Mesodermal cell (in vitro differentiated cells): ENCODE data around the gene TMEM86B.

Source experiments
- H3K27ac ChIP-seq: 2 replicates; pipeline ENCODE4 v1.7.0; 2013; ENCODE audit warnings: mild to moderate bottlenecking, low read depth, low read length, moderate library complexity; ENCODE audit not compliant: severe bottlenecking
- H3K36me3 ChIP-seq: 2 replicates; pipeline ENCODE4 v1.7.1; 2013; ENCODE audit warnings: mild to moderate bottlenecking, low read length, moderate library complexity; ENCODE audit not compliant: control insufficient read depth, insufficient read depth
- H3K4me1 ChIP-seq: one replicate; pipeline ENCODE4 v1.7.1; 2013; ENCODE audit warnings: mild to moderate bottlenecking, low read length; ENCODE audit not compliant: insufficient read depth, control insufficient read depth, poor library complexity, severe bottlenecking
- H3K4me3 ChIP-seq: 2 replicates; pipeline ENCODE4 v1.7.0; 2013; ENCODE audit warnings: low read length, control low read depth, mild to moderate bottlenecking; ENCODE audit not compliant: insufficient read depth, poor library complexity, severe bottlenecking; ENCODE audit errors: extremely low read depth
- H3K9me3 ChIP-seq: 2 replicates; pipeline ENCODE4 v1.7.1; 2013; ENCODE audit warnings: mild to moderate bottlenecking, low read length, moderate library complexity; ENCODE audit not compliant: control insufficient read depth
- WGBS, 2 experiments: methylation state at CpG; one replicate each; pipeline ENCODE4 v1.1.5; 2013; ENCODE audit warnings: missing lambda C conversion rate in 2 of 2; ENCODE audit not compliant: insufficient coverage in 2 of 2; 5-methylcytosine and 5-hydroxymethylcytosine counted together

Gene TMEM86B

DNA sequence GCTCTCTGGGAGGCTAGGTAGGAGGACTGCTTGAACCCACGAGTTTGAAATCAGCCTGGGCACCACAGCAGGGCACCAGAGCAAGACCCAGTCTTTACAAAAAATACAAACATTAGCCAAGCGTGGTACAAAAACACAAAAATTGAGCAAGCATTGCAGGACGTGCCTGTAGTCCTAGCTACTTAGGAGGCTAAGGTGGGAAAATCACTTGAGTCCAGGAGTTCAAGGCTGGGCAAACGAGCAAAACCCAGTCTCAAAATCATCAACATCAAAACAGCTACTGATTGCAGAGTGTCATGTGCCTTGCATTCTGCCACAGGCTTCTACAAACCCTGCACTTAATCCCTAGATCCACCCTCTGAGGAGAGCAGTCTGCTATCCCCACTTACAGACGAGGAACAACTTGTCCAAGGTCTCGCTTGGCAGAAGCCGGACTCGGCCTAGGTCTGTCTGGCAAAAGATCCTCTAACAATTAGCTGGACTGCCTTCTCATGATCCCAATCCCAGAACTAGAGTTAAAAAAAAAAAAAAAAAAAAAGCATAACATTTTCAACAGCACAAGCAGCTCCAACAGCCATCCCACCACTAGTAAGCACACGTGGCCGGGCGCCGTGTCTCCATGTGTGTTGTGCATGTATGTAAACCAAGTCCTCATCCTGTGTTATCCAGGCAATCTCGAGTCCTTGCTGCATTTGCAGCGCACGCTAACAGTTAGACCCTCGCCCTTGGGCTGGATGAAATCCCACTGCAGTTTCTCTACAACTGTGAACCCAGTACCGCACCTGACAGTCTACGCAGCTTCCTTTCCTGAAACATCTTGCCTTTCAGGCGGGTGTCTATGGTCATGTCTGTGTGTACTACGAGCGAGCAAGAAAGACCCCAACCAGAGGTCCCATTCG is 28.2 kb upstream of the TMEM86B start:
- peak overlapping the region; percentile 82 for H3K4me3 ChIP-seq
- 87 to 88% methylated on average over 18 to 20 of the region's 22 CpGs for WGBS, 2 experiments
- H3K36me3 ChIP-seq: peaks cover 32% of the 10 kb centered on the region
- H3K27ac ChIP-seq: no peak overlapping the region
- H3K9me3 ChIP-seq: no peaks in the 10 kb centered on the region
- peaks cover 25% of the 10 kb centered on the region for H3K4me1 ChIP-seq

DNA sequence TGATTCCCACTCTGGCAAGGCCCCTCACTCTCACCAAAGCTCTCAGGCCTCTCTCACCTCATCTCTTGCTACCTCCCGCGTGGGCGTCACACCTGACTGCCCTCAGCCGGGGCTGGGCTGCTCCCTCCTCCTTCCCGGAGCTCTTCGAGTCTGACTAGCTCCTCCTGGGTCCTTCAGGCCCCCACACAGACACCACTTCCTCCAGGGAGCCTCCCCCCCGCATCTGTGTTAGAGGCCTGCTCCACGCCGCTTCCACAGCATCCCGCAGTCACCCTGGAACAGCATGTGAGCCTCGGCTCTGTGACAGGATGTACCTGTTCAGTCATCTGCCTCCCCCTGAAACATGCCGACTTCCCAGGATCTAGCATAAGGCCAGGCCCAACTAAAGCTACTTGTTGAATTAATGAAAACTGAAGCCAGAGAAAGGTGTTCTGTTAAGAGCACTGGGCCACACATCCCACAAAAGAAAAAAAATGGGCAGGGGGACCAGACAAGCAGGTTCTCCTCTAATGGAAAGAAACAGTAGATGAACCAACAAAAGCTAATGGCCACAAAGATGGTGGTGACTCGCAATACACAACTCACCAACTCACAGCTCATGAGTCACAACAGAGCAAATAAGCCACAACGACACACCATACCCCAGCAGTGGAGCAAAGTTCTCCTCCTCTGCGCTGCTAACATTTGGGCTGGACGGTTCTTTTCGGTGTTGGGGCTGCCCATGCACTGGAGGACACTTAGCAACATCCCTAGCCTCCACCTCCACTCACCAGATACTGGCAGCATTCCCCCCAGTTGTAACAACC is 27.3 kb upstream of the TMEM86B start:
- Histone ChIP-seq H3K27ac (no peak overlapping the region), H3K4me1 (peaks cover 27% of the 10 kb centered on the region), H3K4me3 (no peak overlapping the region), H3K36me3 (peaks cover 34% of the 10 kb centered on the region), H3K9me3 (no peaks in the 10 kb centered on the region)
- WGBS, 2 experiments: 84 to 92% methylated on average over 15 to 16 of the region's 17 CpGs

DNA sequence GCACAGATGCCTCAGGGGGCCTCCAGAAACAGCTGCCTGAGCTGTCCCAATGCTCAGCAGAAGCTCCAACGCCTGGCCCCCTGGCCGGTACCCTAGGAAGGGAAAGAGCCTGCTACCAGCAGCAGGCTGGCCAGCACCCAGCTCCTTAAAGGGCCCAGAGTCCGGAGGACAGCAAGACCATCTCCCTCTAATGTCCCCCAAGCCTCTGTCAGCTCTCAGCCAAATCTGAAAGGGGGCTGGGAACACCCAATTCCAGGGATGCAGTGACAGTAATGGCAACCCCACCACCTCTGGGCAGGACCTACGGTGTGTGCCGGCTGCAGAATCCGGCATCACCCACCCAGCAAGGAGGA is 26.0 kb upstream of the TMEM86B start:
- Histone ChIP-seq H3K9me3 (no peaks in the 10 kb centered on the region), H3K4me3 (no peak overlapping the region), H3K27ac (no peak overlapping the region), H3K36me3 (peaks cover 39% of the 10 kb centered on the region), H3K4me1 (peaks cover 25% of the 10 kb centered on the region)
- whole genome bisulfite sequencing, 2 experiments: 85 to 87% methylated on average over 3 to 6 of the region's 6 CpGs

DNA sequence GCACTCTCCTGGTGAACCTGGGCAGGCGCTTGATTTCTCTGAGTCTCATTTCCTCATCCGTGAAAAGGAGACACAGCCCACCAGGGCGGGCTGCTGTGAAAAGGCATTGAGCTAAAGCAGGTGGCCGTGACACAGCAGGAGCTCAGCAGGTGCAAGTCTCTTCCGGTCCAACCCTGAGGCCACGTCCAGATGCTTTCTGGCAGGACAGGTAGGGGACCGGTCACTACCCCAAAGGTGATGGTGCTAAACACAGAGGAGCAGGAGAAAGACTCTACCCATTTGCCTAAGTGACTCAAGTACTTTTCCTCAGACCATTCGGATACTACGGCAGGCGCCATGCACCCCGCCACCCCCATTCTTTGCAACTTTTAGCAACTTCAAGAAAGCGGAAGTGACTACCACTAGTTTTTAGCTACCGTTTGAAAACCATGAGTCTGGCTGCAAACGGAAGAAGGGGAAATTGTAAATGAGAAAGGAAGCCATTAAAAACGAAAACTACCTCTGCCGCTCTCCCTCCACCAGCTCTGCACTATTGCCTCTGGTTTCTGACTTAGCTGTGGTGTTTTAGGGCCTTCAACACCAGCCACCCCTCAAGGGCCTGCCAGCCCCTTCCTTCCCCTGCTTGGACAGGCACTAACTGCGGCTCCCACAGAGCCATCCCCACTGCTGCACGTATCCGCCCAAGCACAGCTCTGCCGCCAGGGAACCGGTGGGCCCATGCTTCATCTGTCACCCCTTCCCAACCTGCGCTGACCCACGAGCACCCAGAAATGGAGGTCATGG is 25.5 kb upstream of the TMEM86B start:
- Histone ChIP-seq H3K27ac (no peak overlapping the region), H3K36me3 (peaks cover 39% of the 10 kb centered on the region), H3K4me1 (peaks cover 28% of the 10 kb centered on the region), H3K4me3 (no peak overlapping the region), H3K9me3 (no peaks in the 10 kb centered on the region)
- WGBS, 2 experiments: 89 to 96% methylated on average over 18 to 22 of the region's 23 CpGs

DNA sequence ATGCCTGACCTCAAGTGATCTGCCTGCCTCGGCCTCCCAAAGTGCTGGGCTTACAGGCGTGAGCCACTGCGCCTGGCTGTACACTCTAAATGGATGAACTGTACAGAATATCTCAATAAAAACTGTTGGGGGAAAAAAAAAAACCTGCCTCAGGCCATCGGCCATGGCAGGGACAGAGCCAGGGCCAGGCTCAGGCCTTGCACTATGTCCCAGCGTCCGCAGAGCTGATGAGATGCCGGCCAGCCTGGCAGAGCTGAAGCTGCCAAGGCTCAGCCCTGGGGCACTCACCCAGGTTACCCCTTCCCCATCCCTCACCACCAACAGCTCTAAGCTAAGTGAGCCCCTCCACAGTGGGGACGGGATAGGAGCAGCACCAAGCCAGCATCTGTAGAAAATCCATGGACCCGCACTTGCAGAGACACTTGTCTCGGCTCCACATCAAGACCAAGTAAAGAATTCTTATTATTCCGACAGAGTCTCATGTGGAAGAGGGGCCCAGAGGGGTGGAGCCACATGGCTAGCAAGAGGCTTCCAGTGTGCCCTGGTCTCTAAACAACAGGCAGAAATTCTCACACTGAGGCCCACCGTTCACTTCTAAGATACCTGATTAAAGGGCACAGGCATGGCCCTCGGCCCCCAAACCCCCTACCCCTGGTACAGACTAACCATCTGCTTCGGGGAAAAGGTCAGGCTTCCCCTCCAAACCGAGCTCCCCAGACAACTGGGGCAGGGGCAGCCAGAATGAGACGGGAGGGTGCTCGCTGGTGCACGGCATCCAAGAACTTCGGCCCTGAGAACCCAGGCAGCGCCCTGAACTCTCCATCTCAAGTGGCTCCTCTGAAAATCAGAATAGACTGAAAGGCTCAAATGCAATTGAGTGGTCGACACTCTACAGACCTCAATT is 24.4 kb upstream of the TMEM86B start:
- WGBS, 2 experiments: 96 to 98% methylated on average over 18 to 19 of the region's 21 CpGs
- no peak overlapping the region for H3K27ac ChIP-seq
- H3K9me3 ChIP-seq: no peaks in the 10 kb centered on the region
- peaks cover 34% of the 10 kb centered on the region for H3K4me1 ChIP-seq
- no peak overlapping the region for H3K4me3 ChIP-seq
- H3K36me3 ChIP-seq: peaks cover 39% of the 10 kb centered on the region

DNA sequence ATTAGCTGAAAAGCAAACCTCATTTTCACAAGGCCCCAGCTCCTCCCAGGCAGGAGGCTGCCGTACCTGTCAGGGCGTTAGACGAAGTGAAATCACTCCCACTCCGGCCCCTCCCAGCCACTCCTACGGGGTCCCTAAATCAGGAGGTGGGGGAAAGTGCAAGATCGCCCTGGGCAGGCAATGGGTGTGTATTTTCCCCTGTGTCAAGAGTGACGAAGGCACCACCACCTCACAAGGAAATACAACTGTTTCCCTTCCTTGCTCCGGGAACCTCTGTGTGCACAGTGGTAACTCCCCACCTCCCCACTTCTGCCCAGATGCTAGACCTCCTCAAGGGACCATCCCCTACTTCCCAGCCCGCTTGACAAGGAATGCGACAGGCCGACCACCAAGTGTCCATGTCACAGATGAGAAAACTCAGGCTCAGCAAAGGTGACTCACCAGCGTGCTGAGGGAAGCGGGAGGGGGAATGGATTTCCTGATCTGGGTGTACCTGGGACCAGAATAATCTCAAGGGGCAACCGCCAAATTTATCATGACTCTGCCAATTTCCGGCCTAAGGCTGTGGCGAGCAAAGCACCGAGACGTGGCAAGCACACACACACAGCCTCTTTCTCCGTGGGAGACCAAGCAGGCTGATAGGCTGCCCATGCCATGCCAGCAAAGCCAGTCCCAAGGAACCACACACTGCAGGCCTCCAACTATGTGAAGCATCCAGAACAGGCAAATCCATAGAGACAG is 22.9 kb upstream of the TMEM86B start:
- no peaks in the 10 kb centered on the region for H3K9me3 ChIP-seq
- peak overlapping the region; percentile 8 for H3K27ac ChIP-seq
- peaks cover 48% of the 10 kb centered on the region for H3K36me3 ChIP-seq
- H3K4me3 ChIP-seq: no peak overlapping the region
- H3K4me1 ChIP-seq: peaks cover 26% of the 10 kb centered on the region
- 85 to 87% methylated on average over 12 of the region's 19 CpGs for WGBS, 2 experiments

DNA sequence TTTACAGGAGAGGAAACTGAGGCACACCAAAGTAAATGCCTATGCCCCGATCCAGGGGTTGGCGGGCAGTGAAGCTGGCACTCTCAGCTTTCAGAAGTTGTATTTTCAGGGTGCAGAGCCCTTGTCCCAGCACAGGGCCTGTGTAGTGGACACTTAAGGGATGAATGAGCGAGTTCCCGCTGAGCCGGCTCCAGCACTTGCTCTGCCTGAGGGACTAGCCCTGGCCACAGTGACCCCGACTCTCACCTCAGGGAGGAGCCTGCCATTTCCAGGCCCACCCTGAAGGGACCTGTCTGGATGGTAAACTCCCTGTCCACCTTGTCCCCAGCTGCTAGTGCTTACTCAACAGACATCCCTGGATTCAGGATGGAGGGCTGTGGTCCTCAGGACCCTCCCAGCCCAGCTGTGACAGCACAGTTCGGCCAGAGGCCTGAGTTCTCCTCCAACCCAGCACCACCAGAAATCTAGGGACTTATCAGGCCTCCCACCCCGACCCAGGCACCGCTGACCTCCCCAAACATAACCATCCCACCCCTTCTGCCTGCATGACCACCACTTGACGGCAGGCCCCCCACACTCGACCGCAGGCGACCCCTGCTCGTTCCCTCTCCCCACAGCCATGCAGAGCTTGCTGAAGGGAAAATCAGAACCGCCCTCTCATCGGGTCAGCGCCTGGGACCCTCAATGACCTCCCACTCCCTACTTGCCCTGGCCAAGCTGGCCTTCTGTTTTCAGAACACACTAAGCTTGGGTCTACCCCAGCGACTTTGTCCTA is 21.9 kb upstream of the TMEM86B start:
- Histone ChIP-seq H3K27ac (no peak overlapping the region), H3K36me3 (peaks cover 49% of the 10 kb centered on the region), H3K4me3 (no peak overlapping the region), H3K4me1 (peaks cover 18% of the 10 kb centered on the region), H3K9me3 (no peaks in the 10 kb centered on the region)
- WGBS, 2 experiments: 93 to 94% methylated on average over 15 to 16 of the region's 18 CpGs

DNA sequence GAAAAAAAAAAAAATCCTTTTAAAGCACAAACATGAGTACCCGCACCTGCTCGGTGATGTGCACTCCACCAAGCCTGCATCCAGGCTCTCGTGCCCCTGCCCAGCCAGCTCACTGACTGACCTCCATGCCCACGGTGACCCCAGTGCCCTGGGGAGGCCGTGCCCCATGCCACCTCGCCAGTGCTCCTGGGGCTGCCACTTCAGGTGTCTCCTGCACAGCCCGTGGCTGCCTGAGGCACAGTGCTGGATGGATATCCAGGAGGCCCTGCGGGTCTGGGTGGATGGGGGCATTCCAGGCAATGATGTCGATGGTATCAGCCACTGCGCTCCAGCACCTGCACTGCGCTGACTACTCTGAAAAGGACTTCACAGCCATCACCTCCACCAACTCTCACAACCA is 21.3 kb upstream of the TMEM86B start:
- Histone ChIP-seq H3K9me3 (no peaks in the 10 kb centered on the region), H3K4me3 (no peak overlapping the region), H3K4me1 (peaks cover 18% of the 10 kb centered on the region), H3K27ac (no peak overlapping the region), H3K36me3 (peaks cover 52% of the 10 kb centered on the region)
- WGBS, 2 experiments: 91 to 97% methylated on average over 11 of the region's 11 CpGs

DNA sequence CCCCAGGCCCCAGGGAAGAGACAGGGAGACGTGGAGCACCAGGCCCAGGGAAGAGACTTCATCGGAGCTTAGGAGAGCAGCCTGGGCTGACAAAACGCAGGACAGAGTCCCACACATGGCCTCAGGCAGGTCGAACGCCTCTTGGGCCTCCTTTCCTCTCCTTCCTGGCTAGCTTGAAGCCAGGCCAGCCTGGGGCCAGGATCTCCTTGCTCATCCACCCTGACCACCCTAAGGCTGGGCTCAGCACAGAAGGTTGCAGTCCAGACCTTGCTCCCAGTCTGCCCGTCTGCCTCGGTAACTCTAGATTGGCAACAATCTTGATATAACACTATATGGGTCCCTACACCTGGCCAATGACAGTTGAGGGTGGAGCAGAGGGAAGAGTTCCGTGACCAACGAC is 20.1 kb upstream of the TMEM86B start:
- Histone ChIP-seq H3K27ac (no peak overlapping the region), H3K4me1 (peaks cover 18% of the 10 kb centered on the region), H3K36me3 (peaks cover 55% of the 10 kb centered on the region), H3K4me3 (no peak overlapping the region), H3K9me3 (no peaks in the 10 kb centered on the region)
- 94 to 98% methylated on average over 7 to 9 of the region's 9 CpGs for WGBS, 2 experiments
